ENCODE results near the gene RUFY3.

RUFY3 gene

DNA sequence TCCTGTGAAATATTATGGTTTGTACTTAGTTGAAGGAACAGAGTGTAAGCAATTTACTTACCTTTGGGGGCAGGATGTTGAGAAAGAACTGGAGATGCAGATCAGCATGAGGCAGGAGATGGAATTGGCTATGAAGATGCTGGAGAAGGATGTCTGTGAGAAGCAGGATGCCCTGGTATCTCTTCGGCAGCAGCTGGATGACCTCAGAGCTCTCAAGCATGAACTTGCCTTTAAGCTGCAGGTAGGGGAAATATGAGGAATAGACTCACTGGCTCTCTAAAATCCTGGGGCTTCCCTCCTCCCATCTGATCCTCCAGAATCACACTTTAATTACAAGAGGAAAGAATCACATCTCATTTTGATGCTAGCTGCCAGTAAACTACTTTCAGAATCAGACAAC, 67.0 kb downstream of the RUFY3 start:
- H3K36me3 ChIP-seq (ENCODE audit: control insufficient read depth, insufficient read depth, low read length) = peaks cover 35% of the 10 kb centered on the region
- no peaks in the 10 kb centered on the region for H3K9me3 ChIP-seq (ENCODE audit: control insufficient read depth, insufficient read depth, low read length)
- no peaks in the 10 kb centered on the region for H3K27me3 ChIP-seq (ENCODE audit: control insufficient read depth, insufficient read depth, low read length)
- no peak overlapping the region for H3K4me3 ChIP-seq (ENCODE audit: low read depth, low read length)
- no peaks in the 10 kb centered on the region for H3K4me1 ChIP-seq (ENCODE audit: control insufficient read depth, insufficient read depth, low read length)
- no peak overlapping the region for H3K9ac ChIP-seq (ENCODE audit: low read depth, low read length)
- H3K27ac ChIP-seq (ENCODE audit: low read depth, low read length) = no peak overlapping the region

DNA sequence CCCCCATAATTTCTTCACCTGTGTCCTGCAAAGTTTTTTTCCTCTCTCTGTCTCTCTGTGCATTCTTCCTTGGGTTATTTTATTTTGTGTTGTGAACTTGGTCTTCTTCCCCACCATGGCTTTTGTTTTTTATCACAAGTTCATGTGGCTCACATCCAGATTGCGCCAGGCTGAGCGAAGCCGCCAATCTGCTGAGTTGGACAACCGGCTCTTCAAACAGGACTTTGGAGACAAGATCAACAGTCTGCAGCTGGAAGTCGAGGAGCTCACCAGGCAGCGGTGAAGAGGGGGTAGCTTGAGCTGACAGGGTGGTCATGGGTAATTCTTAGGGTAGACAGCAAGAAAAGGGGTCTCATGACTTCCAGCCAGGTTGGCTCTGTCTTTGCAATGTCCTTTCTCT, 71.9 kb downstream of the RUFY3 start:
- H3K27me3 ChIP-seq (ENCODE audit: control insufficient read depth, insufficient read depth, low read length) = no peaks in the 10 kb centered on the region
- no peaks in the 10 kb centered on the region for H3K9me3 ChIP-seq (ENCODE audit: control insufficient read depth, insufficient read depth, low read length)
- no peaks in the 10 kb centered on the region for H3K4me1 ChIP-seq (ENCODE audit: control insufficient read depth, insufficient read depth, low read length)
- H3K9ac ChIP-seq (ENCODE audit: low read depth, low read length) = no peak overlapping the region
- peaks cover 42% of the 10 kb centered on the region for H3K36me3 ChIP-seq (ENCODE audit: control insufficient read depth, insufficient read depth, low read length)
- no peak overlapping the region for H3K27ac ChIP-seq (ENCODE audit: low read depth, low read length)
- H3K4me3 ChIP-seq (ENCODE audit: low read depth, low read length) = no peak overlapping the region

DNA sequence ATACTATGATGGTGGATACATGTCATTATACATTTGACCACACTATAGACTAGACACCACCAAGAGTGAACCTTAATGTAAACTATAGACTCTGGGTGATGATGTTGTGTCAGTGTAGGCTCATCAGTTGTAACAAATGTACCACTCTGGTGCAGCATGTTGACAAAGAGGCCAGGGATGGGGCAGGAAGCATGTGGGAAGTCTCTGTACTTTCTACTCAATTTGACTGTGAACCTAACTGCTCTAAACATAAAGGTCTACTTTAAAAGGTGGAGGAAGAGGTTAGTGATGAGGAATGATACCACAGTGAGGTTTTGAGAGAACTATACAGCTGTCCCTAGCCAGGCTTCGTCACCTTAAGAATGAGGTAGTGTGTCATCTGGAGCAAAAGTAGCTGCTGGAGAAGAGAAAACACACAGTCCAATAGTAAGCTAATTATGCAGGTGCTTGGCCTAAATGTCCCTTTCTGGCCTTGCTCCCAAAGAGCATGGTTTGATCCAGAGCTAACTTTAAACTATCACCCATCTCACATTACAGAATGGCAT, 79.6 kb downstream of the RUFY3 start:
- Histone ChIP-seq H3K27ac (ENCODE audit: low read depth, low read length) (no peak overlapping the region), H3K36me3 (ENCODE audit: control insufficient read depth, insufficient read depth, low read length) (peaks cover 3% of the 10 kb centered on the region; the same call in 1 of the 2 replicates), H3K4me1 (ENCODE audit: control insufficient read depth, insufficient read depth, low read length) (no peaks in the 10 kb centered on the region), H3K4me3 (ENCODE audit: low read depth, low read length) (no peak overlapping the region), H3K9me3 (ENCODE audit: control insufficient read depth, insufficient read depth, low read length) (no peaks in the 10 kb centered on the region), H3K9ac (ENCODE audit: low read depth, low read length) (no peak overlapping the region), H3K27me3 (ENCODE audit: control insufficient read depth, insufficient read depth, low read length) (no peaks in the 10 kb centered on the region)

DNA sequence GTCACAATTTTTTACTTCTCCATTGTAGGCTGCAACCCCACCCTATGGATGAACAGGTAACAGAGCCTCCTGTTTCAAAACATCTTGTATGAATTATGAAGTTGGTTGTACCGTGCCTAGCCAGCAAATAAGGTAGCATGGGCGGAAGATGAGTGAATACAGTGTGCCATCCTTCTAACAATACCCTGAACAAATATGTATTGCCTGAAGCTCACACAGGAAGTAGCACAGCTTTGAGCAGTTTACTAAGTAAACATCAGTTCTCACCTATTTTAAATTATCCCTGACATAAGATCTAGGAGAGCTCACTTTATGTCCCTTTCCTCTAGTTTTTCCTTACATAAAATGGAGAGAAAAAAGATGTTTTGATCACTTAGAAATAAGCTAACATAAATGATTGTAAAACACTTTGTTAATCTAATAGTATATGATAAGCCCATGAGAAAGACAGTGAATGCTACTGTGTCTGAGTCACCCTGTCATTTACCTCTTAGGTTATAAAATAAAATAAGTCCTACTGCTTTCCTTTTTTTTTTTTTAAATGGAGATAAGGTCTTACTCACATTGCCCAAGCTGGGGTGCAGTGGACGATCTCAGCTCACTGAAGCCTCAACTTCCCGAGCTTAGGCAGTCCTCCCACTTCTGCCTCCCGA, 81.3 kb downstream of the RUFY3 start:
- Histone ChIP-seq H3K4me3 (ENCODE audit: low read depth, low read length) (no peak overlapping the region), H3K9ac (ENCODE audit: low read depth, low read length) (no peak overlapping the region), H3K27ac (ENCODE audit: low read depth, low read length) (no peak overlapping the region), H3K27me3 (ENCODE audit: control insufficient read depth, insufficient read depth, low read length) (no peaks in the 10 kb centered on the region), H3K9me3 (ENCODE audit: control insufficient read depth, insufficient read depth, low read length) (no peaks in the 10 kb centered on the region), H3K4me1 (ENCODE audit: control insufficient read depth, insufficient read depth, low read length) (no peaks in the 10 kb centered on the region), H3K36me3 (ENCODE audit: control insufficient read depth, insufficient read depth, low read length) (0 out of 2 replicates have a peak, but pooled peaks cover 4% of the 10 kb centered on the region)

DNA sequence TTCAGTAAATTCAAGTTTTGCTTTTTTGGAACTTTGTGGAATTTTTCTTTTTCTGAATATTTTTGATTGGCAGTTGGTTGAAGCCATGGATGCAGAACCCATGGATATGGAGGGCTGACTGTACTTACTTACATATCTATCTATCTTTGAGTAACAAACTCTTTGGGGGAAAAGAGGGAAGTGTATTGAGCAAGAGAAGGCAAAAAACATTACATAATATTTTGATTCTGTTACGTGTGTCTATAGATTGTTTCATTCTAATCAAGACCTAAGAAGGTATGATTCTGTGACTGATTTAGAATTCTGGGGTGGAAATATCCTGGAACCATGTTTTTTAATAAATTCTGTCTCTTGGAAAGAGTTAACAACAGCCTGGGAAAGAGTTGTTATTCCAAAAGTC, 86.4 kb downstream of the RUFY3 start:
- Histone ChIP-seq H3K9ac (ENCODE audit: low read depth, low read length) (no peak overlapping the region), H3K27me3 (ENCODE audit: control insufficient read depth, insufficient read depth, low read length) (no peaks in the 10 kb centered on the region), H3K4me3 (ENCODE audit: low read depth, low read length) (no peak overlapping the region)

DNA sequence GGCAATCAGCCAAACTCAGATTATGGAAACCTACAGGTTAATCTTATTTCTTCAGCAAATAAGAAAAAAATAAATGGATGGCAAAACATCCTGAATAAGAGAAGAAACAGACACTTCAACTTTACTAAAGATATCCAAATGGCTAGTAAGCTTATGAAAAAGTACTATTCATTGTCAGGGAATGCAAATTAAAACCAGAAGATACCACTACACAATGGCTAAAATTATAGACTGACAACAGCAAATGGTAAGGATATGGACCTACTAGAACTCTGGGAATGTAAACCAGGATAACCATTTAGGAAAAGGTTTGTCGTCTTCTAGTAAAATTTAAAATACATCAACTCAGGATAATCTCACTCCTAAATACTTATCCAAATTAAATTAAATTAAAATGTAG, 93.6 kb downstream of the RUFY3 start:
- Histone ChIP-seq H3K4me1 (ENCODE audit: control insufficient read depth, insufficient read depth, low read length) (no peaks in the 10 kb centered on the region), H3K9ac (ENCODE audit: low read depth, low read length) (no peak overlapping the region), H3K27me3 (ENCODE audit: control insufficient read depth, insufficient read depth, low read length) (no peaks in the 10 kb centered on the region), H3K27ac (ENCODE audit: low read depth, low read length) (no peak overlapping the region), H3K4me3 (ENCODE audit: low read depth, low read length) (no peak overlapping the region), H3K9me3 (ENCODE audit: control insufficient read depth, insufficient read depth, low read length) (no peaks in the 10 kb centered on the region), H3K36me3 (ENCODE audit: control insufficient read depth, insufficient read depth, low read length) (peaks cover 22% of the 10 kb centered on the region)

More for the DNA sequence above, 86.4 kb downstream of the RUFY3 start:
- H3K4me1 ChIP-seq (ENCODE audit: control insufficient read depth, insufficient read depth, low read length) = no peaks in the 10 kb centered on the region
- no peaks in the 10 kb centered on the region for H3K9me3 ChIP-seq (ENCODE audit: control insufficient read depth, insufficient read depth, low read length)
- H3K36me3 ChIP-seq (ENCODE audit: control insufficient read depth, insufficient read depth, low read length) = 0 out of 2 replicates have a peak, but pooled peaks cover 4% of the 10 kb centered on the region
- no peak overlapping the region for H3K27ac ChIP-seq (ENCODE audit: low read depth, low read length)

DNA sequence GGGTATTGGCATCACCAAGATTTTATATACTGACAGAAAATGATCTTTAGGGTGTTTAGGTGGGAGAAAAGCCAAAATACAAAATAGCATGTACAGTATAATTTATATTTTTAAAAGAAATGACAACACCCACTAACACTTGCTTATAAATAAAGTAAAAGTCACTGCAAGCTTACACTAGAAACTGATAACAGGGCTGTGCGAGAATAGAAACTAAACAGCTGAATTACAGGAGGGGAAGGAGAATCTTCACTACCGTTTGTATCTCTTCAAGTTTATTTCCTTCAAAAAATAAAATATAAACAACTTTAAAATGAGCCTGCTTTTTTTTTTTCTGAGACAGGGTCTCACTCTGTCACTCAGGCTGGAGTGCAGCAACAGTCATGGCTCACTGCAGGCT, 95.1 kb downstream of the RUFY3 start:
- Histone ChIP-seq H3K27me3 (ENCODE audit: control insufficient read depth, insufficient read depth, low read length) (no peaks in the 10 kb centered on the region), H3K36me3 (ENCODE audit: control insufficient read depth, insufficient read depth, low read length) (peaks cover 35% of the 10 kb centered on the region), H3K4me3 (ENCODE audit: low read depth, low read length) (no peak overlapping the region), H3K27ac (ENCODE audit: low read depth, low read length) (no peak overlapping the region), H3K4me1 (ENCODE audit: control insufficient read depth, insufficient read depth, low read length) (no peaks in the 10 kb centered on the region), H3K9ac (ENCODE audit: low read depth, low read length) (no peak overlapping the region), H3K9me3 (ENCODE audit: control insufficient read depth, insufficient read depth, low read length) (no peaks in the 10 kb centered on the region)

DNA sequence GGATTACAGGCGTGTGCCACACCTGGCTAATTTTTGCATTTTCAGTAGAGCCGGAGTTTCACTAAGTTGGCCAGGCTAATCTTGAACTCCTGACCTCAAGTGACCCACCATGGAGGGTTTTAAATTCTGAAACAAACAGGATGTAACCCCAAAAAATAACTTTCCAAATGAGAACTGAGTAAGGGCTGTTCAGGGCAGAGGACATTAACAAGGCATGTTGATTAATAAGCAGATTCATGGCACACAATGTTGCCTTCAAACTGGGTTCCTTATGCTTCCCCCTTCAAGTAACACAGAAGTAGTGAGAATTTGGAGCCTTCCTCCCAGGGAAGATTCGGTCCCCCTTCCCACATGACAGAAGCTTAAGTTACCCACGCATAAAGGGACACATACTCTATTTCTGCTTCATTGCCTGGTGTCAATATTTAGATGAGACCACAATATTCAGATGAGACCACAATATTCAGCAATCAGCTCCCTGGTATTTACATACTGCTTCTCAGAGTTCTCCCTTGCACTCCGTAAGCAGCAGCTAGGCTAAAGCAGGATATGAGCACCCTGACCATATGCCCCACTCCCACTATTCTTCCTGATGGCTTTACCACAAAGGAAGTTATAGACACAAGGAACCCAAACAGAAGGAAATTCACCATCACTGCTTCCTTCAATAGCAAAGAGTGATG, 96.5 kb downstream of the RUFY3 start:
- Histone ChIP-seq H3K4me3 (ENCODE audit: low read depth, low read length) (no peak overlapping the region), H3K27me3 (ENCODE audit: control insufficient read depth, insufficient read depth, low read length) (no peaks in the 10 kb centered on the region), H3K9ac (ENCODE audit: low read depth, low read length) (no peak overlapping the region), H3K4me1 (ENCODE audit: control insufficient read depth, insufficient read depth, low read length) (no peaks in the 10 kb centered on the region), H3K36me3 (ENCODE audit: control insufficient read depth, insufficient read depth, low read length) (peaks cover 47% of the 10 kb centered on the region), H3K27ac (ENCODE audit: low read depth, low read length) (no peak overlapping the region), H3K9me3 (ENCODE audit: control insufficient read depth, insufficient read depth, low read length) (no peaks in the 10 kb centered on the region)

DNA sequence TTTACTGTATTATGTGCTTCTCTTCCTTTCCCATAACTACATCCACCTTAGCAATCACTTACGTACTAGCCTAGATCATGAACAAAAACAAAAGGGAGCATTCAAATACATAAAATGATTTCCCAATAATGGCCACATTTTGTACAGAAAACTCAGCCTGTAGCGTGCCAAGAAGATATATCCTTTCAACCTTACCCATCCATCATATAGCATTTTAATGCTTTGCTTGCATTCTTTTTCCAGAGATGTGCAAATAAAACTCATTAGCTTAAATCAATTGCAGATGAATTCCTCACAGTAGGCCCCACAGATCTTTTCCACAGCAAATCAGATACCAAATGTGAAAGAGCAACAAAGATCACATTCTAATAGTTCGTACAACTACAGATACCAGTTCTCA, 97.2 kb downstream of the RUFY3 start:
- peaks cover 53% of the 10 kb centered on the region for H3K36me3 ChIP-seq (ENCODE audit: control insufficient read depth, insufficient read depth, low read length)
- no peak overlapping the region for H3K4me3 ChIP-seq (ENCODE audit: low read depth, low read length)

DNA sequence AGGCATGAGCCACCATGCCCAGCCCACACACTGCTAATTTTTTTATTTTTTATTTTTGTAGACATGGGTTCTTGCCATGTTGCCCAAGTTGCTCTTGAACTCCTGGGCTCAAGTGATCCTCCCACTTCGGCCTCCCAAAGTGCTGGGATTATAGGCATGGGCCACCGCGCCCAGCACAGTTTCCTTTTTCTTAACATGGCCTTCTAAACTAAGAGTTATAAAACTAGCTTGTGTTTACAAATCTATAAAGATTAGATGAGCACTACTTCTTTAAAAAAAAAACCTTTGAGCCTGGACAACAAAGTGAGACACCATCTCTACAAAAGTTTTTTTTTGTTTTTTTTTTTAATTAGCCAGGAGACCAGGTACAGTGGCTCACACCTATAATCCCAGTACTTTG, 107.3 kb downstream of the RUFY3 start:
- H3K9me3 ChIP-seq (ENCODE audit: control insufficient read depth, insufficient read depth, low read length) = no peaks in the 10 kb centered on the region
- no peaks in the 10 kb centered on the region for H3K4me1 ChIP-seq (ENCODE audit: control insufficient read depth, insufficient read depth, low read length)
- H3K36me3 ChIP-seq (ENCODE audit: control insufficient read depth, insufficient read depth, low read length) = peaks cover 93% of the 10 kb centered on the region
- H3K27me3 ChIP-seq (ENCODE audit: control insufficient read depth, insufficient read depth, low read length) = no peaks in the 10 kb centered on the region
- no peak overlapping the region for H3K27ac ChIP-seq (ENCODE audit: low read depth, low read length)
- no peak overlapping the region for H3K4me3 ChIP-seq (ENCODE audit: low read depth, low read length)
- no peak overlapping the region for H3K9ac ChIP-seq (ENCODE audit: low read depth, low read length)

More for the DNA sequence above, 97.2 kb downstream of the RUFY3 start:
- no peak overlapping the region for H3K9ac ChIP-seq (ENCODE audit: low read depth, low read length)
- no peaks in the 10 kb centered on the region for H3K27me3 ChIP-seq (ENCODE audit: control insufficient read depth, insufficient read depth, low read length)
- no peak overlapping the region for H3K27ac ChIP-seq (ENCODE audit: low read depth, low read length)
- no peaks in the 10 kb centered on the region for H3K4me1 ChIP-seq (ENCODE audit: control insufficient read depth, insufficient read depth, low read length)
- no peaks in the 10 kb centered on the region for H3K9me3 ChIP-seq (ENCODE audit: control insufficient read depth, insufficient read depth, low read length)

DNA sequence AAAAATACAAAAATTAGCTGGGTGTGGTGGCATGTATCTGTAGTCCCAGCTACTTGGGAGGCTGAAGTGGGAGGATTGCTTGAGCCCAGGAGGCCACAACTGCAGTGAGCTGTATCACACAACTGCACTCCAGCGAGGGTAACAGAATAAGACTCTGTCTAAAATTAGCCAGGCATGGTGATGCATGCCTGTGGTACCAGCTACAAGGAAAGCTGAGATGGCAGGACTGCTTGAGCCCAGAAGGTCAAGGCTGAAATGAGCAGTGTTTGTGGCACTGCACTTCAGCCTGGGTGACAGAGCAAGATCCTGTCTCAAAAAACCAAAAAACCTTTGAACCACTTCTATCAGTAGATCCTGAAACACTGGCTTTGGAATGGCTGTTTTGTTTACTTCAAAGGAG, 107.7 kb downstream of the RUFY3 start:
- H3K9me3 ChIP-seq (ENCODE audit: control insufficient read depth, insufficient read depth, low read length) = no peaks in the 10 kb centered on the region
- H3K9ac ChIP-seq (ENCODE audit: low read depth, low read length) = no peak overlapping the region
- no peak overlapping the region for H3K4me3 ChIP-seq (ENCODE audit: low read depth, low read length)
- no peaks in the 10 kb centered on the region for H3K27me3 ChIP-seq (ENCODE audit: control insufficient read depth, insufficient read depth, low read length)
- peaks cover 93% of the 10 kb centered on the region for H3K36me3 ChIP-seq (ENCODE audit: control insufficient read depth, insufficient read depth, low read length)
- H3K4me1 ChIP-seq (ENCODE audit: control insufficient read depth, insufficient read depth, low read length) = no peaks in the 10 kb centered on the region
- H3K27ac ChIP-seq (ENCODE audit: low read depth, low read length) = no peak overlapping the region
